HFFc6 (cell line): ENCODE results near the gene ERAS. TPM values are rescaled to one million over a fixed set of nuclear protein-coding genes. Genes with fewer than 3 reads are reported as not detected.

ENCODE experiments used
- DNase-seq: peaks from one replicate; pipeline ENCODE4 v3.0.0-alpha.2; 2018
- H3K27ac Mint-ChIP-seq: 2 replicates; pipeline ENCODE4 v1.8.0; 2020; ENCODE audit warnings: mild to moderate bottlenecking, mixed read lengths
- H3K27me3 Mint-ChIP-seq: 2 replicates; pipeline ENCODE4 v1.8.0; 2021; ENCODE audit warnings: mild to moderate bottlenecking, moderate library complexity, mixed read lengths; ENCODE audit not compliant: insufficient read depth
- H3K36me3 Mint-ChIP-seq: 2 replicates; pipeline ENCODE4 v1.8.0; 2021; ENCODE audit warnings: low read depth, mixed read lengths
- H3K4me1 Mint-ChIP-seq: 2 replicates; pipeline ENCODE4 v1.8.0; 2020; ENCODE audit warnings: low read depth, mixed read lengths
- H3K4me3 Mint-ChIP-seq: 2 replicates; pipeline ENCODE4 v1.8.0; 2020; ENCODE audit warnings: mild to moderate bottlenecking, moderate library complexity, mixed read lengths
- H3K9me3 Mint-ChIP-seq: 2 replicates; pipeline ENCODE4 v1.8.0; 2020; ENCODE audit warnings: mild to moderate bottlenecking, mixed read lengths
- total RNA-seq, 6 experiments: library from RNA; stranded (reverse); fragmentation: NEBNext Ultra II Directional; extraction: Animal tissue kit (Norgen Biotek cat#: 25700); gene quantifications; 2 replicates in 1 of 6; 3 replicates in 5 of 6; pipeline ENCODE4 v1.2.3, GENCODE V29; 2021
- TF ChIP-seq, protein P1 (sequence below): fragments of 200-600 bp; sonication (generic); IDR thresholded peaks from 2 replicates; pipeline ENCODE4 v1.5.0; 2021; ENCODE audit warnings: antibody characterized with exemption, mild to moderate bottlenecking

ERAS gene
- total RNA-seq, 6 experiments from 2014 or later: not detected

GRCh38 chrX:48829016-48829735 lies 2.9 kb downstream of the ERAS start:
- no peak for DNase-seq
- TF ChIP-seq, protein P1, sequence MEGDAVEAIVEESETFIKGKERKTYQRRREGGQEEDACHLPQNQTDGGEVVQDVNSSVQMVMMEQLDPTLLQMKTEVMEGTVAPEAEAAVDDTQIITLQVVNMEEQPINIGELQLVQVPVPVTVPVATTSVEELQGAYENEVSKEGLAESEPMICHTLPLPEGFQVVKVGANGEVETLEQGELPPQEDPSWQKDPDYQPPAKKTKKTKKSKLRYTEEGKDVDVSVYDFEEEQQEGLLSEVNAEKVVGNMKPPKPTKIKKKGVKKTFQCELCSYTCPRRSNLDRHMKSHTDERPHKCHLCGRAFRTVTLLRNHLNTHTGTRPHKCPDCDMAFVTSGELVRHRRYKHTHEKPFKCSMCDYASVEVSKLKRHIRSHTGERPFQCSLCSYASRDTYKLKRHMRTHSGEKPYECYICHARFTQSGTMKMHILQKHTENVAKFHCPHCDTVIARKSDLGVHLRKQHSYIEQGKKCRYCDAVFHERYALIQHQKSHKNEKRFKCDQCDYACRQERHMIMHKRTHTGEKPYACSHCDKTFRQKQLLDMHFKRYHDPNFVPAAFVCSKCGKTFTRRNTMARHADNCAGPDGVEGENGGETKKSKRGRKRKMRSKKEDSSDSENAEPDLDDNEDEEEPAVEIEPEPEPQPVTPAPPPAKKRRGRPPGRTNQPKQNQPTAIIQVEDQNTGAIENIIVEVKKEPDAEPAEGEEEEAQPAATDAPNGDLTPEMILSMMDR: no peak
- peaks cover 19% of the 10 kb centered on the region for H3K27me3 Mint-ChIP-seq
- H3K9me3 Mint-ChIP-seq: no peaks in the 10 kb centered on the region
- no peak overlapping the region for H3K4me3 Mint-ChIP-seq
- no peaks in the 10 kb centered on the region for H3K36me3 Mint-ChIP-seq
- H3K4me1 Mint-ChIP-seq: no peaks in the 10 kb centered on the region
- no peak overlapping the region for H3K27ac Mint-ChIP-seq

GRCh38 chrX:48831136-48831908 lies 5.0 kb downstream of the ERAS start:
- no peak overlapping the region for H3K27ac Mint-ChIP-seq
- no peaks in the 10 kb centered on the region; the same call in 1 of the 2 replicates for H3K4me1 Mint-ChIP-seq
- no peaks in the 10 kb centered on the region for H3K36me3 Mint-ChIP-seq
- peaks cover 26% of the 10 kb centered on the region for H3K27me3 Mint-ChIP-seq
- no peak overlapping the region for H3K4me3 Mint-ChIP-seq
- no peaks in the 10 kb centered on the region for H3K9me3 Mint-ChIP-seq
- DNase-seq: no peak
- TF ChIP-seq, protein P1: no peak

- TF ChIP-seq, protein P1: no peak
- H3K27me3 Mint-ChIP-seq: peaks cover 30% of the 10 kb centered on the region
- DNase-seq: no peak
- H3K27ac Mint-ChIP-seq: no peak overlapping the region
- no peaks in the 10 kb centered on the region for H3K36me3 Mint-ChIP-seq
- H3K4me1 Mint-ChIP-seq: no peaks in the 10 kb centered on the region; the same call in 1 of the 2 replicates
- H3K9me3 Mint-ChIP-seq: no peaks in the 10 kb centered on the region
- H3K4me3 Mint-ChIP-seq: no peak overlapping the region
Measured at GRCh38 chrX:48831909-48832291, 5.6 kb downstream of the ERAS start.

- no peaks in the 10 kb centered on the region for H3K9me3 Mint-ChIP-seq
- no peak overlapping the region for H3K4me3 Mint-ChIP-seq
- no peak for DNase-seq
- H3K27me3 Mint-ChIP-seq: peaks cover 31% of the 10 kb centered on the region
- TF ChIP-seq, protein P1: no peak
- no peaks in the 10 kb centered on the region; the same call in 1 of the 2 replicates for H3K4me1 Mint-ChIP-seq
- H3K36me3 Mint-ChIP-seq: no peaks in the 10 kb centered on the region
- no peak overlapping the region for H3K27ac Mint-ChIP-seq
Measured at GRCh38 chrX:48833542-48834138, 7.3 kb downstream of the ERAS start.

- no peaks in the 10 kb centered on the region for H3K36me3 Mint-ChIP-seq
- H3K27me3 Mint-ChIP-seq: peaks cover 31% of the 10 kb centered on the region
- TF ChIP-seq, protein P1: no peak
- no peak overlapping the region for H3K27ac Mint-ChIP-seq
- DNase-seq: no peak
- no peaks in the 10 kb centered on the region; the same call in 1 of the 2 replicates for H3K4me1 Mint-ChIP-seq
- H3K9me3 Mint-ChIP-seq: no peaks in the 10 kb centered on the region
- H3K4me3 Mint-ChIP-seq: no peak overlapping the region; the same call in 1 of the 2 replicates
Measured at GRCh38 chrX:48834383-48834709, 8.0 kb downstream of the ERAS start.
